HG03066 (cell line): Measurements from ENCODE around the gene MAP6.
A peak's percentile ranks its signal among the peaks of the same experiment; 100 is the strongest.

Experiments
- ATAC-seq: cut with Tn5 transposase; IDR thresholded peaks from one replicate; pipeline ENCODE4 v1.9.1; 2021; ENCODE audit warnings: low read depth; ENCODE audit not compliant: unreplicated experiment

MAP6 gene

GRCh38 chr11:75667255-75667830 is 1.5 kb downstream of the MAP6 start:
- ATAC-seq, result no peak

- ATAC-seq, result no peak
Measured at GRCh38 chr11:75665990-75666389, 2.8 kb downstream of the MAP6 start.

- ATAC-seq, result no peak
Measured at GRCh38 chr11:75665126-75665525, 3.7 kb downstream of the MAP6 start.

- ATAC-seq, result no peak
Measured at GRCh38 chr11:75664389-75664788, 4.4 kb downstream of the MAP6 start.

GRCh38 chr11:75663808-75664207 is 5.0 kb downstream of the MAP6 start:
- no peak for ATAC-seq

- ATAC-seq, result no peak
Measured at GRCh38 chr11:75659836-75660235, 9.0 kb downstream of the MAP6 start.

GRCh38 chr11:75656044-75656727 is 12.7 kb downstream of the MAP6 start:
- no peak for ATAC-seq

GRCh38 chr11:75655605-75656004 is 13.2 kb downstream of the MAP6 start:
- ATAC-seq, result no peak

GRCh38 chr11:75654314-75654713 is 14.5 kb downstream of the MAP6 start:
- peak; percentile 79 for ATAC-seq

- no peak for ATAC-seq
Measured at GRCh38 chr11:75653532-75653931, 15.3 kb downstream of the MAP6 start.

GRCh38 chr11:75652936-75653335 is 15.9 kb downstream of the MAP6 start:
- no peak for ATAC-seq

GRCh38 chr11:75651218-75651617 is 17.6 kb downstream of the MAP6 start:
- no peak for ATAC-seq

GRCh38 chr11:75650167-75650723 is 18.6 kb downstream of the MAP6 start:
- no peak for ATAC-seq

- no peak for ATAC-seq
Measured at GRCh38 chr11:75644946-75645345, 23.9 kb downstream of the MAP6 start.

- no peak for ATAC-seq
Measured at GRCh38 chr11:75644370-75644769, 24.5 kb downstream of the MAP6 start.

GRCh38 chr11:75642402-75643113 is 26.3 kb downstream of the MAP6 start:
- ATAC-seq, result no peak

GRCh38 chr11:75639762-75640181 is 29.1 kb downstream of the MAP6 start:
- no peak for ATAC-seq

- no peak for ATAC-seq
Measured at GRCh38 chr11:75637998-75638397, 30.8 kb downstream of the MAP6 start.

- no peak for ATAC-seq
Measured at GRCh38 chr11:75635066-75635862, 33.6 kb downstream of the MAP6 start.

- no peak for ATAC-seq
Measured at GRCh38 chr11:75633409-75634066, 35.3 kb downstream of the MAP6 start.
